ENCODE measurements around the gene FREM1.
"Not testable (repeated sequence)": the region's sequence is repeated elsewhere in the genome, so short reads cannot be mapped to it uniquely, and the experiment has no call there.

FREM1 gene

GRCh38 chr9:14909961-14910805 lies at the start of gene FREM1:
TSS of gene FREM1 (minus strand) at chr9:14910428. CDS start at chr9:14868977, 41,451 bp downstream.
- DNase-seq = no peak

GRCh38 chr9:14958989-14959388 lies 48.8 kb upstream of the FREM1 start:
- peak in 2 of 3 donors; percentile 1 to 2 for DNase-seq

GRCh38 chr9:14957109-14957508 lies 46.9 kb upstream of the FREM1 start:
- DNase-seq = no peak

- DNase-seq = no peak
Observed at GRCh38 chr9:14956208-14956607, 46.0 kb upstream of the FREM1 start.

GRCh38 chr9:14945351-14945750 lies 35.1 kb upstream of the FREM1 start:
- no peak for DNase-seq

GRCh38 chr9:14941501-14942405 lies 31.5 kb upstream of the FREM1 start:
- no peak for DNase-seq

- no peak for DNase-seq
Observed at GRCh38 chr9:14939378-14939777, 29.1 kb upstream of the FREM1 start.

- DNase-seq = no peak
Observed at GRCh38 chr9:14937216-14937615, 27.0 kb upstream of the FREM1 start.

- no peak for DNase-seq
Observed at GRCh38 chr9:14936491-14936890, 26.3 kb upstream of the FREM1 start.

GRCh38 chr9:14935964-14936363 lies 25.7 kb upstream of the FREM1 start:
- no peak for DNase-seq

GRCh38 chr9:14935106-14935751 lies 25.0 kb upstream of the FREM1 start:
- no peak for DNase-seq

GRCh38 chr9:14932641-14933040 lies 22.4 kb upstream of the FREM1 start:
- DNase-seq = no peak

GRCh38 chr9:14932231-14932630 lies 22.0 kb upstream of the FREM1 start:
- no peak for DNase-seq

GRCh38 chr9:14926941-14927624 lies 16.9 kb upstream of the FREM1 start:
- peak in 1 of 3 donors; percentile 5 for DNase-seq

GRCh38 chr9:14924230-14925219 lies 14.3 kb upstream of the FREM1 start:
- peak; percentile 7 to 18 (median 7) for DNase-seq

GRCh38 chr9:14923701-14924100 lies 13.5 kb upstream of the FREM1 start:
- no peak for DNase-seq

- not testable (repeated sequence) for DNase-seq
Observed at GRCh38 chr9:14920805-14921204, 10.6 kb upstream of the FREM1 start.

GRCh38 chr9:14913366-14913765 lies 3.1 kb upstream of the FREM1 start:
- DNase-seq = no peak

- DNase-seq = no peak
Observed at GRCh38 chr9:14912859-14913258, 2.6 kb upstream of the FREM1 start.

GRCh38 chr9:14911046-14911445 lies 818 bp upstream of the FREM1 start:
- DNase-seq = no peak

- DNase-seq = no peak
Observed at GRCh38 chr9:14909601-14909960, 647 bp downstream of the FREM1 start.
